Measurements from ENCODE around the gene KIF26A.

DNA sequence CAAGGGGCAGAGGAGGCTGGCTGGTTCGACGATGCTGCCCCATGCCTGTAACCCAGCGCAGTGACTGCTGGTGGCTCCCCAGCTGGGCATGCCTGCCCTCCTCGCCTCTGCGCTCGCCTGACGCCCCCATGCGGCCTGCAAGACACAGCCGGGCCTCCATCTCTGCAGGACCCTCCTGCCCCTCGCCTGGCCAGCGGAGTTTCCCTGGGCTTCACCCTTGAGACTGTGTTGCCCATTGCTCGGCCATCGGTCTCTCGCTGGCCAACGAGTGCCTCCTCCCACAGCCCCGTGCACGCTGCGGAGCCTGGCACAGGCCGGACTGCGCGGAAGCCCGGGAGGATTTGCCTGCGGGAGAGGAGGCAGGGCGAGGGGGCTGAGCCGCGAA, 35.3 kb upstream of the KIF26A start:
- TF ChIP-seq GATA2 (IDR thresholded peaks at IDR 0.05; ENCODE audit: low read depth, low read length) (no peak), GATA3 (IDR thresholded peaks at IDR 0.05; ENCODE audit: low read depth, low read length) (no peak)

All from SH-SY5Y (cell line).